PC-3 (cell line): ENCODE measurements around the gene KRTAP2-3. TPM values are rescaled to one million over a fixed set of nuclear protein-coding genes. Genes with fewer than 3 reads are reported as not detected.
A peak's percentile ranks its signal among the peaks of the same experiment; 100 is the strongest.
"Not testable (repeated sequence)": the region's sequence is repeated elsewhere in the genome, so short reads cannot be mapped to it uniquely, and the experiment has no call there.

Source experiments
- ATAC-seq: fragments of 200-7000 bp; cut with Tn5 transposase; 2 replicates; pipeline ENCODE4 v1.9.1; 2020; ENCODE audit warnings: mild to moderate bottlenecking, moderate library complexity
- Bru-seq: library from RNA; stranded (reverse); fragments of 400-500 nt; gene quantifications from one replicate; lab custom pipeline; 2021; lab: Mats Ljungman, UMichigan
- BruChase-seq, 2 experiments: library from RNA; stranded (reverse); fragments of 400-500 nt; gene quantifications; one replicate each; lab custom pipeline; 2021; lab: Mats Ljungman, UMichigan
- BruUV-seq: library from RNA; stranded (reverse); fragments of 400-500 nt; replicated peaks from 2 replicates; lab custom pipeline; 2021; lab: Mats Ljungman, UMichigan
- CTCF ChIA-PET: fragments of 300-600 bp; sonication (Branson Sonifier 250); formaldehyde crosslinking; loops from one replicate; lab custom pipeline; 2022; ENCODE audit warnings: antibody characterized with exemption; lab: Charles Lee
- POLR2A ChIA-PET: fragments of 300-600 bp; sonication (Branson Sonifier 250); formaldehyde crosslinking; loops from one replicate; lab custom pipeline; 2022; ENCODE audit warnings: antibody characterized with exemption; ENCODE audit not compliant: unreplicated experiment; lab: Charles Lee
- DNase-seq: peaks from one replicate; pipeline ENCODE4 v3.0.0-alpha.2; 2015
- H2AFZ ChIP-seq: fragments of 300-600 bp; sonication (generic); 2 replicates; pipeline ENCODE4 v1.6.0; 2016; ENCODE audit warnings: antibody characterized with exemption, low read length
- H3F3A ChIP-seq: fragments of 300-600 bp; sonication (generic); one replicate; pipeline ENCODE4 v1.6.0; 2017; ENCODE audit warnings: antibody characterized with exemption, low read length, control low read depth, mild to moderate bottlenecking; ENCODE audit not compliant: unreplicated experiment
- H3K27ac ChIP-seq: fragments of 300-600 bp; sonication (generic); 2 replicates; pipeline ENCODE4 v1.5.1; 2016; ENCODE audit warnings: mild to moderate bottlenecking, low read length
- H3K27me3 ChIP-seq: fragments of 300-600 bp; sonication (generic); 2 replicates; pipeline ENCODE4 v1.6.1; 2016; ENCODE audit warnings: low read length, mixed read lengths
- H3K36me3 ChIP-seq: fragments of 300-600 bp; sonication (generic); 2 replicates; pipeline ENCODE4 v1.6.1; 2016; ENCODE audit warnings: low read depth, mixed run types, low read length, mixed read lengths
- H3K4me1 ChIP-seq: fragments of 300-600 bp; sonication (generic); 2 replicates; pipeline ENCODE4 v1.5.1; 2016; ENCODE audit warnings: low read length; ENCODE audit not compliant: insufficient read depth
- H3K4me2 ChIP-seq: fragments of 300-600 bp; sonication (generic); 2 replicates; pipeline ENCODE4 v1.6.0; 2016; ENCODE audit warnings: low read length
- H3K4me3 ChIP-seq: fragments of 300-600 bp; sonication (generic); 2 replicates; pipeline ENCODE4 v1.5.1; 2016; ENCODE audit warnings: mild to moderate bottlenecking, low read length, mixed read lengths
- H3K79me2 ChIP-seq: fragments of 300-600 bp; sonication (generic); 2 replicates; pipeline ENCODE4 v1.6.1; 2017; ENCODE audit warnings: low read length, mixed read lengths
- H3K9ac ChIP-seq: fragments of 300-600 bp; sonication (generic); 2 replicates; pipeline ENCODE4 v1.6.0; 2016; ENCODE audit warnings: mild to moderate bottlenecking, low read length
- H3K9me2 ChIP-seq: fragments of 300-600 bp; sonication (generic); replicated peaks from 2 replicates; pipeline ENCODE4 v1.6.1; 2016; ENCODE audit warnings: mixed run types, low read length, mixed read lengths
- H3K9me3 ChIP-seq: fragments of 300-600 bp; sonication (generic); 2 replicates; pipeline ENCODE4 v1.6.1; 2016; ENCODE audit warnings: low read length, mixed read lengths
- H4K20me1 ChIP-seq: fragments of 300-600 bp; sonication (generic); 2 replicates; pipeline ENCODE4 v1.6.1; 2016; ENCODE audit warnings: low read length, mixed read lengths
- EZH2 ChIP-seq: fragments of 300-600 bp; sonication (generic); IDR thresholded peaks from one replicate; pipeline ENCODE4 v1.6.1; 2017; ENCODE audit warnings: antibody characterized with exemption, mild to moderate bottlenecking, low read length; ENCODE audit not compliant: unreplicated experiment
- EZH2phosphoT487 ChIP-seq: fragments of 300-600 bp; sonication (generic); IDR thresholded peaks from 2 replicates; pipeline ENCODE4 v1.6.1; 2018; ENCODE audit warnings: mild to moderate bottlenecking, antibody characterized with exemption, low read length, borderline replicate concordance
- intact Hi-C: fragments of 100-400 bp; cut with micrococcal nuclease; formaldehyde crosslinking; loops from 2 replicates; pipeline ENCODE4 v1.9.0; 2023
- long read RNA-seq: library from polyadenylated mRNA; unstranded; transcript quantifications from one replicate; pipeline ENCODE4 v2.0.0, GENCODE V29; 2021; ENCODE audit not compliant: unreplicated experiment
- total RNA-seq: library from RNA; depleted of rRNA; stranded (reverse); fragments of >200 nt; gene quantifications from 2 replicates; pipeline ENCODE4 v1.2.3, GENCODE V29; 2014; rRNA removed
- TF ChIP-seq, protein P1 (sequence below): fragments of 300-600 bp; sonication (generic); conservative IDR thresholded peaks from 2 replicates; pipeline ENCODE4 v1.5.1; 2017; ENCODE audit warnings: antibody characterized with exemption, low read depth, mild to moderate bottlenecking, low read length

The KRTAP2-3 gene, protein sequence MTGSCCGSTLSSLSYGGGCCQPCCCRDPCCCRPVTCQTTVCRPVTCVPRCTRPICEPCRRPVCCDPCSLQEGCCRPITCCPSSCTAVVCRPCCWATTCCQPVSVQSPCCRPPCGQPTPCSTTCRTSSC
- total RNA-seq (10.8 and 12.4 TPM in 2 replicates), Bru-seq, nascent RNA (percentile 46 among the genes with signal in this experiment), BruChase-seq, experiment 1, labeled RNA remaining after a 6-hour chase (percentile 38 among the genes with signal in this experiment), BruChase-seq, experiment 2, labeled RNA remaining after a 2-hour chase (percentile 35 among the genes with signal in this experiment)
- long read RNA-seq, partial matches to known transcripts: 0 of 2 reads
- long read RNA-seq, other reads (novel, unspliced or antisense): 0 of 2 reads

DNA sequence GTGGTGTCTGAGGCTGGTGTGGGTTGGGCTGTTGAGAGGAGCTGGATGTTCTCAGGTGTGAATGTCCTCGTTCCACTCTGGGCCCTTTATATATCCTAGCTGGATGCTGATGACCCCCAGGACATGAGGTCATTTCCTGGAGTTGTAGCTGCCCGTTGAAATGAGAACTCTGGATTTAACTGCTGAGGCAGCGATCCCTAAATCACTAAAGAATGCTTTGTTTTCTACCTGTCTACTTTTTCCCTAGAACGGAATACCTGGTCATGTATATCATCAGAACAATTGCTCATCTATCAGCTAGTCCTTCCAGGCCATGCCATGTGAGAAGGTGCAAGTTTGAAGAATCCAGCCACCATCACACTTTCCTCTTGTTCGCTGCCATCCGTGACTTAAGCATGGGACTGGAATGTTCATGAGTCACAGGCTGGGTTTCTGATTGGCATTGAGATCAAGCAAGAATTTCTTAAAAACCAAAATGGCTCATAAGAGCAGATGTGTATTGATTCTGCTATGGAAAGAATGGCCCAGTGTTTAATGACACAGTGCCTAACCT, at the start of gene KRTAP2-3:
Gene KRTAP2-3 (minus strand): TSS at position 63 of the 553 bp plus-strand sequence. CDS start 64 bp downstream, outside the sequence.
- Histone ChIP-seq H3F3A (peaks cover 8% of the 10 kb centered on the region), H4K20me1 (no peaks in the 10 kb centered on the region), H3K79me2 (no peaks in the 10 kb centered on the region), H3K9me3 (no peaks in the 10 kb centered on the region), H3K9ac (peak within 1 kb of the TSS; percentile 57), H3K9me2 (no peaks in the 10 kb centered on the region), H3K27ac (peak within 1 kb of the TSS; percentile 94), H3K36me3 (no peaks in the 10 kb centered on the region), H3K4me2 (peak within 1 kb of the TSS; percentile 54), H3K27me3 (no peaks in the 10 kb centered on the region), H2AFZ (no peak within 1 kb of the TSS), H3K4me1 (peaks cover 67% of the 10 kb centered on the region), H3K4me3 (no peak within 1 kb of the TSS)
- no TSS peak for BruUV-seq
- intact Hi-C loops: loop anchor here (5.0 to 10.0 kb wide), 3 partner anchors 55 to 155 kb away; partner anchors contain the start of gene KRTAP3-1
- DNase-seq: peak; percentile 86
- TF ChIP-seq, protein P1, sequence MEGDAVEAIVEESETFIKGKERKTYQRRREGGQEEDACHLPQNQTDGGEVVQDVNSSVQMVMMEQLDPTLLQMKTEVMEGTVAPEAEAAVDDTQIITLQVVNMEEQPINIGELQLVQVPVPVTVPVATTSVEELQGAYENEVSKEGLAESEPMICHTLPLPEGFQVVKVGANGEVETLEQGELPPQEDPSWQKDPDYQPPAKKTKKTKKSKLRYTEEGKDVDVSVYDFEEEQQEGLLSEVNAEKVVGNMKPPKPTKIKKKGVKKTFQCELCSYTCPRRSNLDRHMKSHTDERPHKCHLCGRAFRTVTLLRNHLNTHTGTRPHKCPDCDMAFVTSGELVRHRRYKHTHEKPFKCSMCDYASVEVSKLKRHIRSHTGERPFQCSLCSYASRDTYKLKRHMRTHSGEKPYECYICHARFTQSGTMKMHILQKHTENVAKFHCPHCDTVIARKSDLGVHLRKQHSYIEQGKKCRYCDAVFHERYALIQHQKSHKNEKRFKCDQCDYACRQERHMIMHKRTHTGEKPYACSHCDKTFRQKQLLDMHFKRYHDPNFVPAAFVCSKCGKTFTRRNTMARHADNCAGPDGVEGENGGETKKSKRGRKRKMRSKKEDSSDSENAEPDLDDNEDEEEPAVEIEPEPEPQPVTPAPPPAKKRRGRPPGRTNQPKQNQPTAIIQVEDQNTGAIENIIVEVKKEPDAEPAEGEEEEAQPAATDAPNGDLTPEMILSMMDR: no peak
- TF ChIP-seq EZH2: no peak
- TF ChIP-seq EZH2phosphoT487: no peak
- POLR2A ChIA-PET: no interaction called here
- CTCF ChIA-PET: no interaction called here
- ATAC-seq: peak; percentile 48

DNA sequence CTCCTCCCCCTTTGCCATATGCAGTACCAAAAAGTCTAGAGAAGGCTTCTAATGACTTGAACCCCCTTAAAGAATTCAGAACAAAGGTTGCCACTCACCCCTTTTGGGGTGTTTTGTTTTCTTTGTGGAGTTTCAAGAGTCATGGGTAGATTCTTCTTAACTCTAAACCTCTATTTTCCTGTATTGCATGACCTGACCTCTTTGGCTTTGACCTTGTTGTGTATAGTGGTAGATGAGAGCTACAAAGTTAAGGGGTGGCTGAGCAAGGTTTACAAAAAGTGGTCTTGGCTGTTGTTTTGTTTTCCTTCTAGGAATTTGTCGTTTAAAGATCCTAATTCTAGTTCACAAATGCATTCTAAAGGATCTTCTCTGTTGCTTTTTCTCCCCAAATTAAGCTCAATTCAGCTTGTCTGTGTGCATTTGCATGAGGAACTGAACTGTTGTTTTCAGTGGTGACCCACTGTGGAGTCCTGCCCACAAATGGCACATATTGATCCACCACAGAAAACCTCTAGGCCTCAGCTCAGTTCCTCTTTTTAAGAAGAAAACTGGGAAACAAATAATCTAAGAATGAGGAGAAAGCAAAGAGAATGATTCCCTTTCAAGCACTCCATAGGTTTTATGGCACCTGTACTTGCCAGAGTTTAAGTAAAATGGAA, 48.9 kb upstream of the KRTAP2-3 start:
- ATAC-seq, H3F3A ChIP-seq, POLR2A ChIA-PET, H3K4me2 ChIP-seq, H3K79me2 ChIP-seq, CTCF ChIA-PET, intact Hi-C loops, BruUV-seq, H3K9ac ChIP-seq, H3K4me1 ChIP-seq, DNase-seq, H4K20me1 ChIP-seq, H3K9me2 ChIP-seq, H3K27ac ChIP-seq, H3K27me3 ChIP-seq, H3K4me3 ChIP-seq, H2AFZ ChIP-seq: not testable (repeated sequence)
- Histone ChIP-seq H3K36me3 (peaks cover 10% of the 10 kb centered on the region; the same call in 1 of the 2 replicates), H3K9me3 (peaks cover 12% of the 10 kb centered on the region; the same call in 1 of the 2 replicates)

DNA sequence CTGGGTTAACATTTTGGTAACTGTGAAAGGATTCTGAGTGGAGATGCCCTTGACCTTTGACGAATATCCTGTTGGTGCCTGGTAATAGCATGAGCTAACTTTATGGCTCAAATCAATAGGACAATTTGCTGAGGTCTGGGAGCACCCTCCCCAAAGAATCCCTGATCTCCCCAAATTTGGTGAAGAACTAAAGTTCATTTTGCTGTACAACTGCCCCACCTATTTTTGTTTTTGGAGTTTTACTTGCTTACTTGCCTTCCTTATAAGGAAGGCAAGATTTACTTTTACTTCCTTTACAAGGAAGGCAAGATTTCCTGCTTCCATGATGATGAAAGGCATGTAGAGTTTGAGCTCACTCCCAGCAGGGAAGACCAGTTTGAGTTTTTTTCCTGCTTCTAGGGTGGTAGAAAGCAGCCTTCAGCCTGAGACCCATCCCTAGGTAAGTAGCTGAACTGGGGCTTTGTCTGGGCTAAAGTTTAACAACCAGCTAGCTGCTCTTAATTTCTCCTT, 48.1 kb upstream of the KRTAP2-3 start:
- no peak overlapping the region for H3K27ac ChIP-seq
- ATAC-seq (no peak), DNase-seq (no peak)
- H3F3A ChIP-seq: no peaks in the 10 kb centered on the region
- H3K9me2 ChIP-seq: no peaks in the 10 kb centered on the region
- no peaks in the 10 kb centered on the region for H3K79me2 ChIP-seq
- peaks cover 10% of the 10 kb centered on the region; the same call in 1 of the 2 replicates for H3K36me3 ChIP-seq
- H3K9me3 ChIP-seq: peaks cover 12% of the 10 kb centered on the region; the same call in 1 of the 2 replicates
- no peak overlapping the region for H2AFZ ChIP-seq
- CTCF ChIA-PET: no interaction called here
- TF ChIP-seq EZH2: no peak
- no peak for TF ChIP-seq EZH2phosphoT487
- TF ChIP-seq, protein P1: no peak
- POLR2A ChIA-PET: no interaction called here
- H3K4me1 ChIP-seq: peaks cover 14% of the 10 kb centered on the region
- H4K20me1 ChIP-seq: no peaks in the 10 kb centered on the region
- intact Hi-C loops: no loop called here
- no peaks in the 10 kb centered on the region for H3K27me3 ChIP-seq
- no TSS peak for BruUV-seq
- no peak overlapping the region for H3K4me2 ChIP-seq
- H3K9ac ChIP-seq: no peak overlapping the region
- H3K4me3 ChIP-seq: no peak overlapping the region

DNA sequence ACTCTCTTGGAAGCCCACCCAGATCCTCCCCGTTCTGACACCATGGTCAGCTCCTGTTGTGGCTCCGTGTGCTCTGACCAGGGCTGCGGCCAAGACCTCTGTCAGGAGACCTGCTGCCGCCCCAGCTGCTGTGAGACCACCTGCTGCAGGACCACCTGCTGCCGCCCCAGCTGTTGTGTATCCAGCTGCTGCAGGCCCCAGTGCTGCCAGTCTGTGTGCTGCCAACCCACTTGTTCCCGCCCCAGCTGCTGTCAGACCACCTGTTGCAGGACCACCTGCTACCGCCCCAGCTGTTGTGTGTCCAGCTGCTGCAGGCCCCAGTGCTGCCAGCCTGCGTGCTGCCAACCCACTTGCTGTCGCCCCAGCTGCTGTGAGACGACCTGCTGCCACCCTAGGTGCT, 45.4 kb upstream of the KRTAP2-3 start, which contains the start of gene KRTAP4-9:
Gene KRTAP4-9 (plus strand): TSS at position 43 of the 400 bp plus-strand sequence. CDS start 0 bp downstream, at position 43.
- not testable (repeated sequence) for BruUV-seq

More for the DNA sequence above, 45.4 kb upstream of the KRTAP2-3 start, which contains the start of gene KRTAP4-9:
- H3K9me3 ChIP-seq, H3K36me3 ChIP-seq, H3K79me2 ChIP-seq, H3F3A ChIP-seq, H2AFZ ChIP-seq, H4K20me1 ChIP-seq, intact Hi-C loops, POLR2A ChIA-PET, H3K9me2 ChIP-seq, H3K27me3 ChIP-seq, CTCF ChIA-PET, ATAC-seq, H3K9ac ChIP-seq, DNase-seq: not testable (repeated sequence)
- peak within 1 kb of the TSS; percentile 50 for H3K27ac ChIP-seq
- H3K4me1 ChIP-seq: peaks cover 24% of the 10 kb centered on the region
- peak within 1 kb of the TSS; percentile 54 for H3K4me2 ChIP-seq
- peak within 1 kb of the TSS; percentile 36; the same call in 1 of the 2 replicates for H3K4me3 ChIP-seq
